Breast epithelium (tissue), 4 donors: ENCODE results near the gene TMEM178B. TPM values are rescaled to one million over a fixed set of nuclear protein-coding genes. Genes with fewer than 3 reads are reported as not detected.
"Not testable (repeated sequence)": the region's sequence is repeated elsewhere in the genome, so short reads cannot be mapped to it uniquely, and the experiment has no call there.

Experiments used
- DNase-seq, 2 donors: peaks; one replicate each; pipeline ENCODE4 v3.0.0-alpha.2; 2019; ENCODE audit warnings: low spot score in 2 of 2
- H3K27ac ChIP-seq, 2 donors: fragments of 200-600 bp; sonication (generic) in 1 of 2; one replicate each; pipeline ENCODE4 v1.5.1; 2016 to 2019; ENCODE audit warnings: mild to moderate bottlenecking in 1 of 2
- H3K27me3 ChIP-seq, 2 donors: fragments of 200-600 bp; sonication (generic) in 1 of 2; one replicate each; pipeline versions ENCODE4 v1.5.1 to v1.6.0; 2017 to 2019; ENCODE audit warnings: control low read depth in 1 of 2, mild to moderate bottlenecking in 1 of 2
- H3K36me3 ChIP-seq: fragments of 200-600 bp; one replicate; pipeline ENCODE4 v1.5.1; 2019
- H3K4me1 ChIP-seq, 2 donors: fragments of 200-600 bp; sonication (generic); one replicate each; pipeline ENCODE4 v1.5.1; 2016 to 2019; ENCODE audit warnings: control low read depth in 1 of 2
- H3K4me3 ChIP-seq, 3 donors: fragments of 200-600 bp; sonication (generic); 1 replicate in 2 of 3; 2 replicates in 1 of 3; pipeline ENCODE4 v1.5.1; 2016 to 2019; ENCODE audit warnings: mild to moderate bottlenecking in 3 of 3, moderate library complexity in 2 of 3
- H3K9me3 ChIP-seq, 2 donors: fragments of 200-600 bp; sonication (generic) in 1 of 2; one replicate each; pipeline ENCODE4 v1.5.1; 2016 to 2019; ENCODE audit warnings: control low read depth in 1 of 2
- CTCF ChIP-seq, 3 donors: fragments of 450-650 bp; IDR thresholded peaks; one replicate each; pipeline ENCODE4 v1.5.1; 2016 to 2017; ENCODE audit warnings: antibody characterized with exemption in 3 of 3, mild to moderate bottlenecking in 3 of 3, moderate library complexity in 3 of 3
- POLR2A ChIP-seq: fragments of 450-650 bp; IDR thresholded peaks from one replicate; pipeline ENCODE4 v1.6.1; 2016; ENCODE audit warnings: antibody characterized with exemption, mild to moderate bottlenecking, moderate library complexity
- POLR2AphosphoS5 ChIP-seq, 3 donors: sonication (generic); formaldehyde crosslinking; IDR thresholded peaks; one replicate each; pipeline ENCODE4 v1.6.1; 2017; ENCODE audit warnings: antibody characterized with exemption in 3 of 3
- intact Hi-C: fragments of 100-400 bp; cut with DNase I; formaldehyde crosslinking; loops from one replicate; pipeline ENCODE4 v1.15.1; 2023; ENCODE audit warnings: low total_unique reads
- total RNA-seq, 3 donors: library from RNA; depleted of rRNA; stranded (reverse); fragments of >200 nt; gene quantifications; one replicate each; pipeline ENCODE4 v1.1.0, GENCODE V29; 2016

The TMEM178B gene
- total RNA-seq, 3 donors from 2014 or later = 0.33 to 0.88 (median 0.64) TPM

- TF ChIP-seq POLR2AphosphoS5 (IDR thresholded peaks at IDR 0.05) (no peak), CTCF (IDR thresholded peaks at IDR 0.05) (no peak), POLR2A (no peak)
- H3K4me1 ChIP-seq = no peaks in the 10 kb centered on the region
- no peaks in the 10 kb centered on the region for H3K36me3 ChIP-seq
- no peak overlapping the region for H3K4me3 ChIP-seq
- intact Hi-C loops = no loop called here
- H3K9me3 ChIP-seq = no peaks in the 10 kb centered on the region
- H3K27me3 ChIP-seq = no peaks in the 10 kb centered on the region
- no peak overlapping the region for H3K27ac ChIP-seq
- no peak for DNase-seq
These were observed 28.6 kb downstream of the TMEM178B start for GRCh38 chr7:141102436-141102835.

- no peaks in the 10 kb centered on the region for H3K9me3 ChIP-seq
- H3K27ac ChIP-seq = no peak overlapping the region
- no peak for TF ChIP-seq POLR2AphosphoS5 (IDR thresholded peaks at IDR 0.05)
- no peak for TF ChIP-seq CTCF (IDR thresholded peaks at IDR 0.05)
- TF ChIP-seq POLR2A = no peak
- H3K36me3 ChIP-seq = no peaks in the 10 kb centered on the region
- no peak for DNase-seq
- no peaks in the 10 kb centered on the region for H3K4me1 ChIP-seq
- no peaks in the 10 kb centered on the region for H3K27me3 ChIP-seq
- no peak overlapping the region for H3K4me3 ChIP-seq
- intact Hi-C loops = no loop called here
These were observed 30.1 kb downstream of the TMEM178B start for GRCh38 chr7:141103847-141104429.

- DNase-seq = no peak
- H3K27me3 ChIP-seq = no peaks in the 10 kb centered on the region
- no peaks in the 10 kb centered on the region for H3K4me1 ChIP-seq
- H3K9me3 ChIP-seq = no peaks in the 10 kb centered on the region
- H3K4me3 ChIP-seq = no peak overlapping the region
- intact Hi-C loops = no loop called here
- H3K27ac ChIP-seq = no peak overlapping the region
- H3K36me3 ChIP-seq = no peaks in the 10 kb centered on the region
- TF ChIP-seq CTCF (IDR thresholded peaks at IDR 0.05) = no peak
- no peak for TF ChIP-seq POLR2A
- no peak for TF ChIP-seq POLR2AphosphoS5 (IDR thresholded peaks at IDR 0.05)
These were observed 39.3 kb downstream of the TMEM178B start for GRCh38 chr7:141113131-141113530.

DNA sequence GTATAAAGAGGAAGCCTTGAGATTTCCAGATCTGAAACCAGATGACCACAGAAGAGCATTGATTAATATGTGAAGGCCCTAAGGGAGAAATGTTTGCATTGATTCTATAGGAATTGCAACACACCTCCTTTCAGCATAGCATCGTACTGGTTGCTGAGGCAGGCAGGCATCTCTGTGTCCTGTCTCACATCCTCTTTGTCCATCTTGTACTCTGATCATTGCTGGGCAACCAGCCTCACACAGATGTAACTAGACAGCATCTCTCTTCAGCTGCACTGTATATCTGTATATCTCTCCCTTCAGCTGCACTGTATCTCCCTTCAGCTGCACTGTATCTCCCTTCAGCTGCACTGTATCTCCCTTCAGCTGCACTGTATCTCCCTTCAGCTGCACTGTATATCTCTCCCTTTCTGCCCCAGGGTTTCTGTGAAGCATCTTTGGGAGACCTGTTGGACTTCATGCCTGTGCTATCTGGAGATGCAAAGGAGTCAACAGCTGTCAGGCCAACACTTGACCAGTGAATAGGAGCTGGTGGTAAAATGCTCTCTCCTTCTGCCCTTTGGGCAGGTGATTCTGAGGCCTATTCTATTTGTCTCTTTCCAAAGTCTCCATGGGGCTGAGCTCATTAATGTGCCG lies 40.3 kb downstream of the TMEM178B start:
- no peak overlapping the region for H3K4me3 ChIP-seq
- intact Hi-C loops = no loop called here
- H3K4me1 ChIP-seq = no peaks in the 10 kb centered on the region
- TF ChIP-seq CTCF (IDR thresholded peaks at IDR 0.05) = no peak
- no peak for TF ChIP-seq POLR2A
- TF ChIP-seq POLR2AphosphoS5 (IDR thresholded peaks at IDR 0.05) = no peak
- no peaks in the 10 kb centered on the region for H3K27me3 ChIP-seq
- DNase-seq = no peak
- no peak overlapping the region for H3K27ac ChIP-seq
- no peaks in the 10 kb centered on the region for H3K9me3 ChIP-seq
- H3K36me3 ChIP-seq = no peaks in the 10 kb centered on the region

GRCh38 chr7:141115965-141116364 lies 42.1 kb downstream of the TMEM178B start:
- Histone ChIP-seq H3K27me3 (no peaks in the 10 kb centered on the region), H3K4me1 (no peaks in the 10 kb centered on the region), H3K27ac (no peak overlapping the region), H3K36me3 (no peaks in the 10 kb centered on the region), H3K4me3 (no peak overlapping the region), H3K9me3 (no peaks in the 10 kb centered on the region)
- no peak for DNase-seq
- intact Hi-C loops = no loop called here
- no peak for TF ChIP-seq CTCF (IDR thresholded peaks at IDR 0.05)
- TF ChIP-seq POLR2A = no peak
- TF ChIP-seq POLR2AphosphoS5 (IDR thresholded peaks at IDR 0.05) = no peak

DNA sequence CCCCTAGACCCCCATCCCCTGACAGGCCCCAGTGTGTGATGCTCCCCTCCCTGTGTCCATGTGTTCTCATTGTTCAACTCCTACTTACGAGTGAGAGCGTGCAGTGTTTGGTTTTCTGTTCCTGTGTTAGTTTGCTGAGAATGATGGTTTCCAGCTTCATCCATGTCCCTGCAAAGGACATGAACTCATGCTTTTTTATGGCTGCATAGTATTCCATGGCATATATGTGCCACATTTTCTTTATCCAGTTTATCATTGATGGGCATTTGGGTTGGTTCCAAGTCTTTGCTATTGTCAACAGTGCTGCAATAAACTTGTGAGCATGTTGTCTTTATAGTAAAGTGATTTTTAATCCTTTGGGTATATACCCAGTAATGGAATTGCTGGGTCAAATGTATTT lies 42.8 kb downstream of the TMEM178B start:
- H3K4me3 ChIP-seq, H3K27me3 ChIP-seq, H3K9me3 ChIP-seq, H3K27ac ChIP-seq, DNase-seq, intact Hi-C loops, H3K4me1 ChIP-seq, H3K36me3 ChIP-seq: not testable (repeated sequence)
